Ovary (tissue), 3 donors: ENCODE measurements around the gene APOBR.

Experiments
- CTCF ChIP-seq, 3 donors: fragments of 450-650 bp in 2 of 3; fragments of 200-600 bp in 1 of 3; IDR thresholded peaks; one replicate each; pipeline versions ENCODE4 v1.5.1 to v1.8.0; 2016 to 2022; ENCODE audit warnings: antibody characterized with exemption in 3 of 3, mild to moderate bottlenecking in 1 of 3
- EP300 ChIP-seq: sonication (generic); formaldehyde crosslinking; IDR thresholded peaks from one replicate; pipeline ENCODE4 v1.6.1; 2017; ENCODE audit warnings: antibody characterized with exemption
- donor health status: DM: no; HTN: no; CAD: no.

DNA sequence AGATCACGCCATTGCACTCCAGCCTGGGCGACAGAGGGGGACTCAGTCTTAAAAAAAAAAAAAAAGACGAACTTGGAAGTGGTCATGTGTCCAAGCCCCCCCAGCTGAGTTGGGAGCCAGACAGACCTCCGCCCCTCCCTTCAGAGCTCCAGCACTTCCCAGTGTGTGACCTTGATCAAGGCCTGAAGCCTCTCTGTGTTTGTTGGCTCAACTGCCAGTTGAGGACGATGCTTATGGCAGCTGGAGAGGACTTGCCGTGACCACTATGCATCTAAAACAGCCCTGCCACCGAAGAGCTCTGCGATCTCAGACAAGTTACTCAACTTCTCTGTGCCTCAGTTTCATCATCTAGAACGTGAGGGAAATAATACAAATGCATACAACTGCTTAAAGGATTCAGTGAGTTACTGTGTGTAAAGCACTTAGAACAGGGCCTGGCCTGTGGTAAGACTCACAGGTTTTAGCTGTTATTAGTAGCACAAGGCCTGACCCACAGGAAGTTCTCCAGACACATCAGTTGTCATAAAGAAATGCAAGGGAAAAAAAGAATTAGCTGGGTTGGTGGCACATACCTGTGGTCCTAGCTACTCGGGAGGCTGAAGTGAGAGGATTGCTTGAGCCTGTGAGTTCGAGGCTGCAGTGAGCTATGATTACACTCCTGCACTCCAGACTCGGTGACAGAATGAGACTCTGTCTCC is 19.2 kb downstream of the APOBR start:
- TF ChIP-seq CTCF (IDR thresholded peaks at IDR 0.05), result no peak
- no peak for TF ChIP-seq EP300
